Aorta (tissue), 5 donors: ENCODE results near the gene MYBPH. TPM values are rescaled to one million over a fixed set of nuclear protein-coding genes. Genes with fewer than 3 reads are reported as not detected.

Experiments used
- ATAC-seq: fragments of 200-7000 bp; cut with Tn5 transposase; one replicate; pipeline ENCODE4 v1.9.1; 2022; ENCODE audit warnings: moderate library complexity; ENCODE audit not compliant: low FRiP score
- DNase-seq, 2 donors: peaks; one replicate each; pipeline ENCODE4 v3.0.0-alpha.2; 2020
- H3K27ac ChIP-seq, 2 donors: one replicate each; pipeline ENCODE4 v1.5.1; 2013; ENCODE audit warnings: low read length in 2 of 2, mild to moderate bottlenecking in 2 of 2, moderate library complexity in 2 of 2, control low read depth in 1 of 2, inconsistent platforms in 1 of 2, low read depth in 1 of 2
- H3K27me3 ChIP-seq, 2 donors: one replicate each; pipeline ENCODE4 v1.6.1; 2013; ENCODE audit warnings: control low read depth in 1 of 2, low read length in 1 of 2, mild to moderate bottlenecking in 1 of 2, moderate library complexity in 1 of 2; ENCODE audit not compliant: insufficient read depth in 2 of 2, control insufficient read depth in 1 of 2
- H3K36me3 ChIP-seq, 2 donors: one replicate each; pipeline ENCODE4 v1.6.1; 2013; ENCODE audit warnings: control low read depth in 1 of 2, low read length in 1 of 2, mild to moderate bottlenecking in 1 of 2; ENCODE audit not compliant: insufficient read depth in 2 of 2, control insufficient read depth in 1 of 2
- H3K4me1 ChIP-seq, 2 donors: one replicate each; pipeline ENCODE4 v1.6.1; 2013; ENCODE audit warnings: low read length in 2 of 2, control low read depth in 1 of 2, mild to moderate bottlenecking in 1 of 2, moderate library complexity in 1 of 2; ENCODE audit not compliant: insufficient read depth in 2 of 2, control insufficient read depth in 1 of 2
- H3K4me3 ChIP-seq, 2 donors: one replicate each; pipeline ENCODE4 v1.5.1; 2013; ENCODE audit warnings: low read length in 2 of 2, control low read depth in 1 of 2, mild to moderate bottlenecking in 1 of 2
- H3K9me3 ChIP-seq: one replicate; pipeline ENCODE4 v1.6.1; 2013; ENCODE audit warnings: mild to moderate bottlenecking, low read length; ENCODE audit not compliant: control insufficient read depth
- WGBS, 2 donors: extraction: QIAGEN DNeasy Blood & Tissue Kit; methylation state at CpG; one replicate each; pipeline ENCODE4 v1.1.7; 2013; 5-methylcytosine and 5-hydroxymethylcytosine counted together
- intact Hi-C, 2 donors: fragments of 100-400 bp; cut with DNase I; formaldehyde crosslinking; loops; one replicate each; pipeline versions ENCODE4 v1.14.2 to v1.15.0; 2022
- polyA plus RNA-seq, 2 donors: library from polyadenylated mRNA; stranded (reverse); fragments of 200-250 nt; gene quantifications; one replicate each; pipeline ENCODE4 v1.2.3, GENCODE V29; 2013
- total RNA-seq, 2 donors: library from RNA; stranded (reverse); fragmentation: NEBNext Ultra II Directional; extraction: Animal tissue kit (Norgen Biotek cat#: 25700); gene quantifications; one replicate each; pipeline ENCODE4 v1.2.1, GENCODE V29; 2021
- donor health status: healthy with polysubstance abuse.
- donor health status: Bipolar disorder and iron deficiency.
- donor health status: DM: no; HTN: no; CAD: no.
- donor health status: DM: no; HTN: no; CAD: no.
- donor health status: DM: yes; HTN: yes; CAD: no.

The MYBPH gene
- total and polyA plus RNA-seq, 4 donors, result not detected

DNA sequence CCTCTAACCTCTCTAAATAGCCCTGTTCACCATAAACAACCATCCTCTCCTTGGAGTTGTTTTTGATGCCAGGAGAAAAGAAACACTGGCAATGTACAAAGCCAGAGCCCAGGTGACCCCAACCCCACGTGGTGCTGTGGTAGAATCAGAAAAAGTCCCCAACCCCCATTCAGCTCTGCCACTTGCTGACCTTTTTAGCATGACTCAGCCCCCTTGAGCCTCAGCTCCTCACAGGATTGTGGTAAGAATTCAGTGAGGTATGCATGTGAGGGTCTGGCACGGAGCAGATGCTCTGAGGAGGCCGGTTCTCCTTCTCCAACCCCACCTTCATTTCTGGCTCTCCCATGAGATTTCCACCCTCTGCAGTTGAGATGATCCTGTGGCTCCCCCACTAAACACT, 22.0 kb upstream of the MYBPH start:
- H3K9me3 ChIP-seq, result no peaks in the 10 kb centered on the region
- intact Hi-C loops, result no loop called here
- 55% methylated on average over 3 of the region's 3 CpGs for WGBS, 2 donors
- H3K4me1 ChIP-seq, result no peaks in the 10 kb centered on the region
- ATAC-seq (no peak), DNase-seq (peak in 1 of 2 donors; percentile 42)
- no peak overlapping the region for H3K27ac ChIP-seq
- H3K4me3 ChIP-seq, result no peak overlapping the region
- H3K27me3 ChIP-seq, result peaks cover 0 to 2% of the 10 kb centered on the region in 2 donors
- H3K36me3 ChIP-seq, result no peaks in the 10 kb centered on the region

DNA sequence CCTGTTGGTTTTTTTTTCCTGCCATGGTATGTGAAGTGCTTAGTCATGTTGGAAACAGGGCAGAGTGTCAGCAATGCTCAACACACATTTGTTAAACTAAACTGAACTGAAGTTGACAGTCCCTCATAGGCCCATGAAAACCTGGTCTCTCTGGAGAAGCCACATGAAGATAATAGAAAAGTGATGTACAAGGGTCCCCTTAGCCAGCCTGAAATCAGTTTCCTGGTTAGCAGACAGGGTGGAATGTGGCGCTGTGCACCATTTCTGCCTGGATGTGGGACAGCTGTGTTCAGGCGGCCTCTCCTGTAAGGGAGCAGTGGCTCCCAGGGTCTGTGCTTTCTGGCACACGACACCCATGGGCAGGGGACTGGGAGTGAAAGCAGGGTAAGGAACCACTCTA, 20.7 kb upstream of the MYBPH start:
- no peak overlapping the region for H3K27ac ChIP-seq
- intact Hi-C loops, result no loop called here

DNA sequence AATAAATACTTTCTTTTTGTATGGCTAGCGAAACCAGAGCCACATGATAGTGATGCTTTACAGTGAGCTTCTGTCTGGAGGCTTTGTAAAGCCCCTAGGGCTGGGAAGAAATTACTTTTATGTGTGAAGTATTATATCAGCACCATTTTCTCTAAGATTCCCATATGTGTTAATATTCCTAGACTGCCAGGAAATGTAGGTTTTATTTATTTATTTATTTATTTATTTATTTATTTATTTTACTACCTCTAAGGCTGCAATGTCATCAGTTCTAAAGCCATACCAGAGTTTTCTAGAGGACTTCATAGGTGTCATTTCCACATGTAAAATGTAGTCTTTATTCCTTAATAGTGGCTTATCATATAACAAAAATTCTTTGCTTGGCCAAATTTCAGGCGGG, 15.3 kb upstream of the MYBPH start:
- Histone ChIP-seq H3K27ac (no peak overlapping the region), H3K36me3 (no peaks in the 10 kb centered on the region)
- intact Hi-C loops, result no loop called here

More for the DNA sequence above, 20.7 kb upstream of the MYBPH start:
- DNase-seq (peak in 1 of 2 donors; percentile 41), ATAC-seq (no peak)
- Histone ChIP-seq H3K4me3 (no peak overlapping the region), H3K27me3 (peaks cover 0 to 2% of the 10 kb centered on the region in 2 donors), H3K36me3 (no peaks in the 10 kb centered on the region), H3K9me3 (no peaks in the 10 kb centered on the region), H3K4me1 (no peaks in the 10 kb centered on the region)
- 87 to 88% methylated on average over 3 of the region's 3 CpGs for WGBS, 2 donors

DNA sequence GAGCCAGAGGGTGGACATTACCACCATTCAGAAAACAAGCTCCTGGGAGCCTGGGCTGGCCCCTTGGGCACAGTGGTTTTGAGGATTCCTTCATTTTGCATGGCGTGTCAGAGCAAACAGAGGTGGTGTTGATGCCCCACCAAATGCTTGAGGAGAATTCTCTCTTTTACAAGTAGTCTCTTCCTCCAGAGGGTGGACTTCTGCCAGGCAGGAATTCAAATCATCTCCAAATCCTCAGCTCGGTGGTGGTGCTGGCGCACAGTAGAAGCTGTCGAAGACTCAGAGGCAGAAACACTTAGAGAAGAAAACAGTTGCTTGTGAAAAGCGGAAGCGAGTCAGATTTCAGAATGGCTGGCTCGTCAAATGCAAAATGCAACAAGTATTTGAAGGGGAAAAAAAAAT, 14.3 kb upstream of the MYBPH start:
- H3K27ac ChIP-seq, result no peak overlapping the region
- intact Hi-C loops, result no loop called here
- H3K4me1 ChIP-seq, result no peaks in the 10 kb centered on the region
- H3K4me3 ChIP-seq, result no peak overlapping the region
- no peaks in the 10 kb centered on the region for H3K36me3 ChIP-seq
- DNase-seq (no peak), ATAC-seq (no peak)
- H3K27me3 ChIP-seq, result no peaks in the 10 kb centered on the region
- WGBS, 2 donors, result 65 to 80% methylated on average over 7 of the region's 7 CpGs
- no peaks in the 10 kb centered on the region for H3K9me3 ChIP-seq

More for the DNA sequence above, 15.3 kb upstream of the MYBPH start:
- Histone ChIP-seq H3K4me3 (no peak overlapping the region), H3K4me1 (no peaks in the 10 kb centered on the region), H3K9me3 (no peaks in the 10 kb centered on the region), H3K27me3 (no peaks in the 10 kb centered on the region)
- WGBS, 2 donors, result 97 to 99% methylated on average over 2 of the region's 2 CpGs
- DNase-seq, result no peak
- no peak for ATAC-seq

DNA sequence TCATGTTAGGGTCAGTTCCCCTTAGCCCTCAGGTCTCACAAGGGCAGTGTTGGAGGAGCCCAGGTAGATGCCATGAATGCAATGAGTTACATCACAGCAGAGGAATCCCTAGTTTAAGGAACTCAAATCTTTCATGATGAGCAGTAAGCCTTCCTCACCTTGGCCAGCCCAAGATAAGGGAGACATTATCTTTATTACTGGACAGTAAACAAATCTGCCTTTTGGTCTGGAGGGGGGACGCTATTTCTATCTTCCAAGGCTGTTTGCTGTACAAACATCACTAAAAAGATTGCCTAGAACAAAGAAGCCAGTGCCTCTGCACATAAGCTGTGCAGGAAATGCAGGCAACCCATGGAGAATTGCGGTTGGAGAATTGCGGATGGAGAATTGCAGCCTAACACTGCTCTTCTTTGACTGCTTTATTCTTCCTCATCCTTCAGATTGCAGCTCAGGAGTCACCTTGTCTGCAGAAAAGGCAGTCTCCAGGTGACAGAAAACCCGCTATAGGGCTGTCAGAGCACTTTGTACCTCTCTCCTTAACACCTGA, 13.1 kb upstream of the MYBPH start:
- ATAC-seq, result no peak
- no peaks in the 10 kb centered on the region for H3K4me1 ChIP-seq
- H3K36me3 ChIP-seq, result no peaks in the 10 kb centered on the region
- H3K27ac ChIP-seq, result no peak overlapping the region
- DNase-seq, result no peak
- H3K27me3 ChIP-seq, result no peaks in the 10 kb centered on the region
- no peak overlapping the region for H3K4me3 ChIP-seq
- intact Hi-C loops, result no loop called here
- 84 to 90% methylated on average over 4 of the region's 4 CpGs for WGBS, 2 donors
- no peaks in the 10 kb centered on the region for H3K9me3 ChIP-seq

DNA sequence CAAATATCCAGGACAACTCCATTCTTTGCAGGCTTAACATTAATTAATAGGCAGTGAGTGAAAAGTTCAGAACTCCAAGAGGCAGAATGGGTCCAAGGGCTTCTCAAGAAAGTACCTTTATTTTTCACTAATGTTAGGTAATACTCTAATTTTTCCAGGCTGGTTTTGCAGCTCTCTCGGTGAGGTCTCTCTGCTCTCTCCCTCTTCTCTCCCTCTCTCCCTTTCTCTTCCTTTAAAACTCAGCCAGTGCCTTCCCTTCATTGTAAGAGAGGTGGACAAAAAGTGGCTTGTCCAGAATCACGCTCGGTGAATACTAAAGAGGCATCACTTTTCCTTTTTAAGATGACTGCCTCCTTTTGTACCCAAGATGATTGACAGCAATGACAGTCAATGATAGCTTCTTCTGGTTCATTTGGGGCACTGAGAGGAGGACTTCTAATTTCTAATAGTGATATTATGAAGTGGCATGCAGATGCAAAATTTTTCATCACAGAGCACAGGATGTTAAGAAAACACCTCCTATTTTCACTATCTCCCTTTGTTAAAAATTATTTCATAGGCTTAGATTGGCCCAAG, 12.2 kb upstream of the MYBPH start:
- Histone ChIP-seq H3K27ac (no peak overlapping the region), H3K36me3 (no peaks in the 10 kb centered on the region), H3K4me1 (no peaks in the 10 kb centered on the region), H3K9me3 (no peaks in the 10 kb centered on the region), H3K4me3 (no peak overlapping the region), H3K27me3 (no peaks in the 10 kb centered on the region)
- intact Hi-C loops, result no loop called here
- no peak for ATAC-seq
- no peak for DNase-seq
- WGBS, 2 donors, result 71 to 90% methylated on average over 3 of the region's 3 CpGs

DNA sequence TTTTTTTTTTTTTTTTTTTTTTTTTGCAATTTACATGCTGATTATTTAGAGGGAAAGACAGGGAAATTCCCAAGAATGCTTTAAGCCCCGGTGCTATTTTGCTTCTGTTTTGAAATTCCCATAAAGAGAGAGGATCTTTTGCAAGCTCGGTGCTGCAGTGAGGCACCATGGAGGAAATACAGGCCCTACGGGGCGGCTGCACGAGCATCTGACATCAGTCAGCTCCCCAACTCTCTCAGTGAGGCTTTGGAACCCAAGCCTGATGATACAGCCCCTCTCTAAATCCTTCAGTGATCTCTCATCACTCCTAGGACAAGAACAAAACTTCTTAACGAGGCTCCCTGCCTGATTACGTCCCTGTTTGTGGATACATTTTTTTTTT, 11.7 kb upstream of the MYBPH start:
- Histone ChIP-seq H3K4me1 (no peaks in the 10 kb centered on the region), H3K27ac (no peak overlapping the region), H3K9me3 (no peaks in the 10 kb centered on the region), H3K27me3 (no peaks in the 10 kb centered on the region), H3K4me3 (no peak overlapping the region), H3K36me3 (no peaks in the 10 kb centered on the region)
- WGBS, 2 donors, result 71 to 73% methylated on average over 7 of the region's 7 CpGs
- DNase-seq, result no peak
- intact Hi-C loops, result no loop called here
- no peak for ATAC-seq

DNA sequence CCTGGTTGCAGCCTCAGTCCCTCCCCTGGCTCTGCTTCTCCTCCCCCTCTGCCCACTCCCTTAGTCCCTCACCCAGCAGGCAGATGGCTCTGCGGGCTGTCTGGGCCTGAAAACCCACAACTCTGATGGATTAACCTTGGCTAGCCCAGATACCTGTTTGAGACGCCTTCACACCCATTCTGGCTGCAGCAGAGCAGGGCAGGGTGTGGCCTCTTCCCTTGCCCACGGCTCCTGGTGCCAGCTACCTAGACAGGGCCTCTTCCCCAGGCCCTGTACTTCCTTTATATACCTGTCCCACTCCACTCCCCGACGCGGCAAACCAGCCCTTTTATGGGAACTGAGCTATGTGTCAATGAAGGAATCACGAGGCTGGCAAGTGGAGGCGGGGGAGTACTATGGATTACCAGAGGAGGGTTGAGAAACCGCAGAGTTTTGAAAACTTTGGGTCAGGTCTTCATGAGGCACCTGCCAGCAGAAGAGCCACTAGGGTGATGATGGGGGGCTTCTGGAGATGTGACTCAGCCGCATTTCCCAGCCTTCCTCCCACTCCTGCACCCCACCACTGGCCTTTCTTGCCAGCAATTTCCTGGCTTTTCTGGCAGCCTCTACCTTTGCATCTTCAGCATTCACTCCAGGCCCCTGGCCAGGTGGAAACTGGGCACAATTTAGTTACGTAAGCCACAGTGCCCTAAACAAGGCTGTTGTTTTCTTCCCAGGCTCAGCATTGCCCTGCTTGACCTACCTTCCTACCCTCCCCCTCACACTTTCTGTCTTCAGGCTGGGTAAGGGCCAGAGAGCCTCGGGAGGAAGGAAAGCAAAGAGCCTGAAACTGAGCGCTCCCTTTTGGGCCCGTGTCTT, 11.0 kb upstream of the MYBPH start, which contains the start of gene CHI3L1:
CHI3L1 (minus strand) TSS at position 259 of the 858 bp plus-strand sequence; CDS start at position 178, 81 bp downstream.
- 51 to 53% methylated on average over 14 of the region's 14 CpGs for WGBS, 2 donors
- Histone ChIP-seq H3K27me3 (no peaks in the 10 kb centered on the region), H3K4me1 (no peaks in the 10 kb centered on the region), H3K9me3 (no peaks in the 10 kb centered on the region), H3K36me3 (no peaks in the 10 kb centered on the region), H3K4me3 (no peak within 1 kb of the TSS), H3K27ac (no peak within 1 kb of the TSS)
- ATAC-seq (peak; percentile 15), DNase-seq (peak in 1 of 2 donors; percentile 72)
- intact Hi-C loops, result no loop called here

DNA sequence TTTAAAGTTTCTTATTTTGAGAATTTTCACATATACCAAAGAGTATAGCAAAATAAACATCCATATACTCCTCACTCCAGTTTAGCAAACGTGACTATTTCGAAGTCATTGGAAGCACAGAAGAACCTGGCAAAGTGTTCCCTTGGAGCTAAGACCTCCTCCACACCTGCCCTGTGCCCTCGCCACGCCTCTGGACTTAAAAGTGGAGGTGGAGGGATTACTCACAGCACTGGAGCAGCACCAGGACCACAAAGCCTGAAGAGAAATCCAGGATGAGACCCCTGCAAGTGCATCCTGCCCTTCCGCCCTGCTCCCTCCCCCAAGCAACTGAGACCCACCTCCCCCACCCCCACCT, 10.4 kb upstream of the MYBPH start:
- H3K9me3 ChIP-seq, result no peaks in the 10 kb centered on the region
- H3K27ac ChIP-seq, result no peak overlapping the region
- WGBS, 2 donors, result 90 to 92% methylated on average over 5 of the region's 5 CpGs
- no peaks in the 10 kb centered on the region for H3K4me1 ChIP-seq
- intact Hi-C loops, result no loop called here
- H3K36me3 ChIP-seq, result no peaks in the 10 kb centered on the region
- no peak overlapping the region for H3K4me3 ChIP-seq
- ATAC-seq (no peak), DNase-seq (no peak)
- no peaks in the 10 kb centered on the region for H3K27me3 ChIP-seq
